Measurements from ENCODE around the gene IL36RN. TPM values are rescaled to one million over a fixed set of nuclear protein-coding genes. Genes with fewer than 3 reads are reported as not detected.
"Not testable (repeated sequence)": the region's sequence is repeated elsewhere in the genome, so short reads cannot be mapped to it uniquely, and the experiment has no call there.

IL36RN gene
- total RNA-seq, 1 experiment from 2014 or later = not detected

DNA sequence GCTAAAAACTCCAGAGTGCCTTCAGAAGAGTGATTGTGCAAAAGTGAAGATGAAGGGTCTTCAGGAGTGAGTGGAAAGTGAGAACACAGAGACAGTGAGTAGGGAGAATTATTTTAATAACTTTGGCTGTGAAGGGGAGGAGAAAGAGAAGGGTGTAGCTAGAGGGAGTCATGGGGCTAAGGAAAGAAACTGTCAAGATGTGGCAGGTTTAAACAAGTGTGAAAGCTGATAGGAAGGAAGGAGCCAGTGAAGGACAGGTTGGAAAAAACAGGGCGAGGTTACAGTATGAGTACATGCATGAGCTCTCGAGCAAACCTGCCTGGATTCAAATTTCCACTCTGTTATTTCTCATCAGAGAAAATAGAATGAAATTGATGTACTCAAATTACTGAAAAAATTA lies 26.5 kb downstream of the IL36RN start:
- Histone ChIP-seq H3K4me1 (replicated peaks) (no peaks in the 10 kb centered on the region), H3K27me3 (replicated peaks) (0 out of 2 replicates have a peak, but pooled peaks cover 8% of the 10 kb centered on the region), H3K36me3 (no peaks in the 10 kb centered on the region), H3K4me3 (no peak overlapping the region), H3K27ac (no peak overlapping the region), H3K9me3 (replicated peaks) (no peaks in the 10 kb centered on the region)
- DNase-seq (ENCODE audit: low read depth in 1 of 2, low spot score in 2 of 2) = no peak

DNA sequence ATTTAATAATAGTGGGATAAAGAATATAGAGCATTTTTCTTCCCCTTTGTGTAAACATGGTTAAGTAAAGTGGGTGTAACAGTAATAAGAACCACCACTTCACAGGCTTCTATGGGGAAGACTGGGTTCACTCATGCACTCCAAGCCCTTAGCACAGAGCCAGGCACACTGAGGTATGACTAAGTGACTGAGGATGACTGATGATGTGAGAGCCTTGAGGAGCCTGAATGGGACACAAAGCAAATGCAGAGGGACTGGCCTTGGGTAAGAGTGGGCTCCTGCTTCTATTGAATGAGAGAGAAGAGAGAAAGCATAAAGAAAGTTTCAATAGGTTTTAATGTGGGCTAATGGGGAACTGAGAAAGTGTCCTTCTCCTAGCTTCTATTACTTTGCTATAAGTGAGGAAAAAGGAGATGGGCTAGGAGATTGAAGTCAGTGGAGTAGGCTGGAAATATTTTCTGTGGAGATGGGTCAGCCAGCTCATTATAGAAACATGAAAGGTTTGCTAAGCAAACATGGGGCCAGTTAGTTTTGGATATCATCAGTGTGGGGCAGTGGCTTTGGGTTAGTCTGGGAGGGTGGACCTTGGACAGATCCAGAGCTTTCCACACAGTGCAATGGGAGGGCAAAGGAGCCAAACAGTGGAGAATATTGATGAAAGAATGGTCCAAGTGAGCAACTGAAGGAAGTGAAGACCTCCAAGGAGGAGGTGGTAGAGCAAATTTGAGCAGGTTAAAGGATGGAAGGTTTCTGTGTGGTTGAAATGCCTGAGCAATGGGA lies 29.4 kb downstream of the IL36RN start:
- Histone ChIP-seq H3K27me3 (replicated peaks) (peaks cover 8% of the 10 kb centered on the region; the same call in 1 of the 2 replicates), H3K36me3 (no peaks in the 10 kb centered on the region), H3K27ac (no peak overlapping the region), H3K9me3 (replicated peaks) (no peaks in the 10 kb centered on the region), H3K4me3 (no peak overlapping the region), H3K4me1 (replicated peaks) (no peaks in the 10 kb centered on the region)
- no peak for DNase-seq (ENCODE audit: low read depth in 1 of 2, low spot score in 2 of 2)

DNA sequence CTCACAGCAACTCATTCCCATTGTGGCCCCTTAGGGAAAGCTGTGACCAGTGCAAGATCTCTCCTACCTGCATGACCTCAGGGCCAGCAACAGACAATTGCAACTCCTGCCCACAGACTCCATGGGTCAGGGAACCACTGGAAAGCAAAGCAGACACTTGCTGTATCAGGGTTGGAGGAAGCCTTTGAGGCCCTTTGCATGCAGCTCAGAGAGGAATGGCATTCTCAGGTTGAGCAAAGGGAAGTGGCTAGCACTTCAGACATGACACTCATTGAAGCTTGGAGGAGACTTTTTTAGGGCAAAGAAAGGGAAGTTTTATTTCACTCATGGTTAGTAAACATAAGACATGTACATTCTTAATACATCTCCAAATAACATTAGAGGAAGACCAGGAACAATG lies 30.9 kb downstream of the IL36RN start:
- H3K4me1 ChIP-seq (replicated peaks) = no peaks in the 10 kb centered on the region
- H3K36me3 ChIP-seq = no peaks in the 10 kb centered on the region

DNA sequence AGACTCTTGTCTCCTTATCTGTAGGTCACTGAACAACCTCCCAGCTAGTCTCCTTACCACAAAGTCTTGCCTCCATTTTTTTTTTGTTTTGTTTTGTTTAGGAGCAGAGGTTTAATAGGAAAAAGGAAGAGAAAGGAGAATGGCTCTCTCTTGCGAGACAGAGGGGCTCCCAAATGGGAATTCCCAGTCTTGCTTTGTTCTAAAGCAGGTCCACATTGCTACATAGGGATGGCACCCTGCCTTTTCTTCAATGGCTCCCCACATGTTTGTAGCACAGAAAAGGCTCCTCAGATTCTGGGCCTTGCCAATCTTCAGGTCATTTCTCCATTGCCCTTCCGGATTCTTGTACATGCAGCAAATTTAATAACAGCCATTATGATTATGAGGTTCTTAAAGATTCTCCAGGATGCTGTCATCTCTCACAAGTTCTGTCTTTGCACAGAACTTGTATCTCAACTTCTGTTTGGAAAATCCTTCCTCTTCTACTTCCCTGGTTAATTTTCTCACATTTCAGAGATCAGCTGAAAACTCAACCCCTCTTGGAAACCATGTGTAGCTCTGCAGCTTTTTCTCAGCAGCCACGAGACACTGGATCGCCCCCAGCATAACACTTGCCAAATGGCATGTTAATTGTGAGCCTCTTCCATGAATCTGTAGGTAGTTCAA lies 32.4 kb downstream of the IL36RN start:
- Histone ChIP-seq H3K9me3 (replicated peaks) (no peaks in the 10 kb centered on the region), H3K27ac (no peak overlapping the region), H3K4me3 (no peak overlapping the region), H3K27me3 (replicated peaks) (no peaks in the 10 kb centered on the region; the same call in 1 of the 2 replicates), H3K4me1 (replicated peaks) (no peaks in the 10 kb centered on the region), H3K36me3 (no peaks in the 10 kb centered on the region)
- no peak for DNase-seq (ENCODE audit: low read depth in 1 of 2, low spot score in 2 of 2)

More for the DNA sequence above, 30.9 kb downstream of the IL36RN start:
- Histone ChIP-seq H3K4me3 (no peak overlapping the region), H3K27ac (no peak overlapping the region), H3K9me3 (replicated peaks) (no peaks in the 10 kb centered on the region), H3K27me3 (replicated peaks) (peaks cover 4% of the 10 kb centered on the region; the same call in 1 of the 2 replicates)
- no peak for DNase-seq (ENCODE audit: low read depth in 1 of 2, low spot score in 2 of 2)

DNA sequence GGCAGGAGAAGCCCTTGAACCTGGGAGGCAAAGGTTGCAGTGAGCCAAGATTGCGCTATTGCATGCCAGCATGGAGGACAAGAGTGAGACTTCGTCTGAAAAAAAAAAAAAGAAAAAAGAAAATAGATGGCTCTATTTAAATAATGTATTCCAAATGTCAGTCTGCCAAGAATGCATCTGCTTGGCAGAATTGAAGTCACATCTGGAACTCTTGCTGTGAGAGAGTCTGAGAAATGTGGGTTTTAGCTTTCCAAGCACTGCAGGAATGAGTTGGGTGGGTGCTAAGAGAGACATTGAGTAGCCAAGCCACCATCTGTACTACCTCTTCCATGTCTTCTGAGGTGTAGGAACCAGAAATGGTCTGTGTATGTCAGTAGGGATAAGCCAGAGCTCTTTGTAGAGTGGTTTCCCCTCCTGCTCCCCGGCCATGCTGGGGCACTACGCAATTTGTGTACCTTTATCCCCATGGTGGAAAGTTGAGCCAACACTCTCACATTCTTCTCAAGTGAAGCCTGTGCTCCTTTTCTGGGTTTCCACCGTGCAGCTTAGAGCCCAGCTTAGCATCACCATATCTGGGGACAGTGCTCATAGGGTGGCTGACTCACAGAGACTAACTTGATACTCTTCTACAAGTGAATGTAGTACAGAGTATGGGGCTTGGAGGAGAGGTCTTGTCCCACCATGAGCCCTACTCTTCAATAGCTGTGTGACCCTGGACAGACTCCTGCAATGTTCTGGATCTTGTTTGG lies 34.0 kb downstream of the IL36RN start:
- Histone ChIP-seq H3K27me3 (replicated peaks) (no peaks in the 10 kb centered on the region; the same call in 1 of the 2 replicates), H3K36me3 (no peaks in the 10 kb centered on the region), H3K27ac (no peak overlapping the region), H3K4me1 (replicated peaks) (no peaks in the 10 kb centered on the region), H3K4me3 (no peak overlapping the region), H3K9me3 (replicated peaks) (no peaks in the 10 kb centered on the region)
- no peak for DNase-seq (ENCODE audit: low read depth in 1 of 2, low spot score in 2 of 2)

DNA sequence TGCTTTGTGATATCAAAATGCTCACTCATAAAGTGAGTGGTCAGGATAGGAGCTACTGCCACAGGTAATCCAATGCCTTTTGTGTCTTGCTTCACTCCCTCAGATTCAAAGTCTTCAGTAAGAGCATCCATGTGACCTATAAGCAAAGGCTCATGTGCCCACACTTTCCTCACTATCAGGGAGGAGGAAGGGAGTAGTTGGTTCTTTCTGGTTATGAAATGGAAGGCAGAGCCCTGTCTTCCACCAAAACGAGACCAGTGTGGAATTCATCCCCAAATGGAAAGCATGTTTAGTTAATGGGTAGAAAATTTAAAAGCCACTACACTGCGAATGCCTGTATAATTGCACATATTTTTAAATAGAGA lies 34.6 kb downstream of the IL36RN start:
- Histone ChIP-seq H3K9me3 (replicated peaks) (no peaks in the 10 kb centered on the region), H3K27me3 (replicated peaks) (no peaks in the 10 kb centered on the region; the same call in 1 of the 2 replicates)

DNA sequence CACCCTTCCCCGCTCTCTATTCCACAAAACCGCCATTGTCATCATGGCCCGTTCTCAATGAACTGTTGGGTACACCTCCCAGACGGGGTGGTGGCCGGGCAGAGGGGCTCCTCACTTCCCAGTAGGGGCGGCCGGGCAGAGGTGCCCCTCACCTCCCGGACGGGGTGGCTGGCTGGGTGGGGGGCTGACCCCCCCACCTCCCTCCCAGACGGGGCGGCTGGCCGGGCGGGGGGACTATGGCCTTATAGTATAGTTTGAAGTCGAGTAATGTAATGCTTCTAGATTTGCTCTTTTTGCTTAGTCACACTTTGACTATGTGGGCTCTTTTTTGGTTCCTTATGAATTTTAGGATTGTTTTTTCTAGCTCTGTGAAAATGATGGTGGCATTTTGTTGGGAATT lies 37.3 kb downstream of the IL36RN start:
- not testable (repeated sequence) for H3K4me1 ChIP-seq (replicated peaks); H3K4me3 ChIP-seq

More for the DNA sequence above, 34.6 kb downstream of the IL36RN start:
- DNase-seq (ENCODE audit: low read depth in 1 of 2, low spot score in 2 of 2) = no peak
- no peaks in the 10 kb centered on the region for H3K36me3 ChIP-seq
- no peaks in the 10 kb centered on the region for H3K4me1 ChIP-seq (replicated peaks)
- no peak overlapping the region for H3K4me3 ChIP-seq
- no peak overlapping the region for H3K27ac ChIP-seq

DNA sequence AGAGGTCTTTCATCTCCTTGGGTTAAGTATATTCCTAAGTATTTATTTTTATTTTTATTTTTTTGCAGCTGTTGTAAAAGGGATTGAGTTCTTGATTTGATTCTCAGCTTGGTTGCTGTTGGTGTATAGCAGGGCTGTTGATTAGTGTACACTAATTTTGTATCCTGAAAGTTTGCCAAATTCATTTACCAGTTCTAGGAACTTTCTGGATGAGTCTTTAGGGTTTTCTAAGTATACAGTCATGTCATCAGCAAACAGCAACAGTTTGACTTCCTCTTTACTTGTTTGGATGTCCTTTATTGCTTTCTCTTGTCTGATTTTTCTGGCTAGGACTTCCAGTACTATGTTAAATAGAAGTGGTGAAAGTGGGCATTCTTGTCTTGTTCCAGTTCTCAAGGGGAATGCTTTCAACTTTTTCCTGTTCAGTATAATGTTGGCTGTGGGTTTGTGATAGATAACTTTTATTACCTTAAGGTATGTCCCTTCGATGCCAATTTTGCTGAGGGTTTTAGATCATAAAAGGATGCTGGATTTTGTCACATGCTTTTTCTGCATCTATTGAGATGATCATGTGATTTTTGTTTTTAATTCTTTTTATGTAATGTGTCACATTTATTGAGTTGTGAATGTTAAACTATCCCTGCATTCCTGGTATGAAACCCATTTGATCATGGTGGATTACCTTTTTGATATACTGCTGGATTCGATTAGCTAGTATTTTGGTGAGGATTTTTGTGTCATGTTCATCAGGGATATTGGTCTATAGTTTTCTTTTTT lies 38.0 kb downstream of the IL36RN start:
- not testable (repeated sequence) for H3K9me3 ChIP-seq (replicated peaks); H3K4me1 ChIP-seq (replicated peaks); DNase-seq (ENCODE audit: low read depth in 1 of 2, low spot score in 2 of 2); H3K27me3 ChIP-seq (replicated peaks); H3K27ac ChIP-seq; H3K36me3 ChIP-seq; H3K4me3 ChIP-seq

More for the DNA sequence above, 37.3 kb downstream of the IL36RN start:
- not testable (repeated sequence) for H3K36me3 ChIP-seq; H3K9me3 ChIP-seq (replicated peaks); H3K27me3 ChIP-seq (replicated peaks); DNase-seq (ENCODE audit: low read depth in 1 of 2, low spot score in 2 of 2); H3K27ac ChIP-seq

DNA sequence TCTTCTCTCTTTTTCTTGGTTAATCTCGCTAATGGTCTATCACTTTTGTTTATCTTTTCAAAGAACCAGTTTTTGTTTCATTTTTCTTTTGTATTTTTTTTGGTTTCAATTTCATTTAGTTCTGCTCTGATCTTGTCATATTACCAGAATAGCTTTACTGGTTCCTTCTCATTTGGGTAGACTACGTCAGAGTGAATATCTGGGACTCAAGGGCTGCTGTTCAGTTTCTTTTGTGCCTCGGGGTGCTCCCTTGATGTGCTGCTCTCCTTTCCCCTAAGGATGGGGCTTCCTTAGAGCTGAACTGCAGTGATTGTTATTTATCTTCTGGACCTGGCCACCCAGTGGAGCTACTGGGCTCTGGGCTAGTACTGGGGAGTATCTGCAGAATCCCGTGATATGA lies 39.0 kb downstream of the IL36RN start:
- H3K9me3 ChIP-seq (replicated peaks) = no peaks in the 10 kb centered on the region
- no peak for DNase-seq (ENCODE audit: low read depth in 1 of 2, low spot score in 2 of 2)
- no peaks in the 10 kb centered on the region for H3K36me3 ChIP-seq
- no peak overlapping the region for H3K27ac ChIP-seq
- no peak overlapping the region for H3K4me3 ChIP-seq
- no peaks in the 10 kb centered on the region for H3K4me1 ChIP-seq (replicated peaks)
- H3K27me3 ChIP-seq (replicated peaks) = no peaks in the 10 kb centered on the region; the same call in 1 of the 2 replicates

DNA sequence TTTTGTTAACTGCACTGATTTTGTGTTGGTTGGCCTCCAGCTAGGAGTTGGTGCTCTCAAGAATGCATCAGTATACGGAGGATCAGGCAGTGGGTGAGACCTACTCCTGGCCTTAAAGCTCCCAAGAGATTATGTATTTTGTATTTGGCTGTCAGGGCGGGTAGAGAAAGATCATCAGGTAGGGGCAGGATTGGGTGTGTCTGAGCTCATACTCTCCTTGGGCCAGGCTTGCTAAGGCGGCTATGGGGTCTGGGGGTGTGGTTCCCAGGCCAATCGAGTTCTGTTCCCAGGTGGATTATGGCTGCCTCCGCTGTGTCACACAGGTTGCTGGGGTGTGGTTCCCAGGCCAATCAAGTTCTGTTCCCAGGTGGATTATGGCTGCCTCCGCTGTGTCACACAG lies 39.5 kb downstream of the IL36RN start:
- Histone ChIP-seq H3K27ac (no peak overlapping the region), H3K4me3 (no peak overlapping the region), H3K36me3 (no peaks in the 10 kb centered on the region), H3K4me1 (replicated peaks) (no peaks in the 10 kb centered on the region), H3K27me3 (replicated peaks) (no peaks in the 10 kb centered on the region), H3K9me3 (replicated peaks) (no peaks in the 10 kb centered on the region)
- no peak for DNase-seq (ENCODE audit: low read depth in 1 of 2, low spot score in 2 of 2)

DNA sequence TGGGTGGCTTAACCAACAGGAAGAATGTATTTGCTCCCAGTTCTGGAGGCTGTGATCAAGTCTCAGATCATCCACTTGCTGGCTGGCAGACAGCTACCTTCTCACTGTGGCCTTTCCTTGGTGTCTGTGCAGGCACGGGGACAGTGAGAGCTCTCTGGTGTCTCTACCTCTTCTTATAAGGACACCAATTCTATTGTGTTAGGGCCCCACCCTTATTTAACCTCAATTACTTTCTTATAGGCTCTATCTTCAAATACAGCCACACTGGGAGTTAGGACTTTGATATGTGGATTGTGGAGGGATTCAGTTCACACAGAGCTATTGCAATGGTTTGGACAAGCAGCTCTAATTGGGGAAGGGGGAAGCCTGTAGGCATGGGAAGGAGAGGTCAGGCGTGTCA lies 43.1 kb downstream of the IL36RN start:
- 0 out of 2 replicates have a peak, but pooled peaks cover 3% of the 10 kb centered on the region for H3K9me3 ChIP-seq (replicated peaks)
- no peaks in the 10 kb centered on the region for H3K36me3 ChIP-seq
- H3K27ac ChIP-seq = no peak overlapping the region
- H3K4me1 ChIP-seq (replicated peaks) = no peaks in the 10 kb centered on the region
- no peak overlapping the region for H3K4me3 ChIP-seq
- H3K27me3 ChIP-seq (replicated peaks) = 0 out of 2 replicates have a peak, but pooled peaks cover 3% of the 10 kb centered on the region
- no peak for DNase-seq (ENCODE audit: low read depth in 1 of 2, low spot score in 2 of 2)

DNA sequence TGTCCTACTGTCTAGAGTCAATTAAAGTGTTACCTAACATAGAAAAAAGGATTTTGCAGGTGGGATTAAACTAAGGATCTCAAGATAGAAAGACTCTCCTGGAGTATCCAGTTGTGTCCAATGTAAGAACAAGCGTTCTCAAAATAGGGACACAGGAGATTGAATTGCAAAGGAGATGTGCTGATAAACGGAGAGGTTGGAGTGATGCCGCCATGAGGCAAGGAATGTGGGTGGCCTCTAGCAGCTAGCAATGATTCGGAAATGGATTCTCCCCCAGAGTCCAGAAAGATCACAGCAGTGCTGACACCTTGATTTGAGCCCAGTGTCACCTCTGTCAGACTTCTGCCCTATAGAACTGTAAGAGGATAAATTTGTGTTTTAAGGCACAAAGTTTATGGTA lies 44.3 kb downstream of the IL36RN start:
- Histone ChIP-seq H3K27me3 (replicated peaks) (0 out of 2 replicates have a peak, but pooled peaks cover 3% of the 10 kb centered on the region), H3K27ac (no peak overlapping the region)
- no peak for DNase-seq (ENCODE audit: low read depth in 1 of 2, low spot score in 2 of 2)

DNA sequence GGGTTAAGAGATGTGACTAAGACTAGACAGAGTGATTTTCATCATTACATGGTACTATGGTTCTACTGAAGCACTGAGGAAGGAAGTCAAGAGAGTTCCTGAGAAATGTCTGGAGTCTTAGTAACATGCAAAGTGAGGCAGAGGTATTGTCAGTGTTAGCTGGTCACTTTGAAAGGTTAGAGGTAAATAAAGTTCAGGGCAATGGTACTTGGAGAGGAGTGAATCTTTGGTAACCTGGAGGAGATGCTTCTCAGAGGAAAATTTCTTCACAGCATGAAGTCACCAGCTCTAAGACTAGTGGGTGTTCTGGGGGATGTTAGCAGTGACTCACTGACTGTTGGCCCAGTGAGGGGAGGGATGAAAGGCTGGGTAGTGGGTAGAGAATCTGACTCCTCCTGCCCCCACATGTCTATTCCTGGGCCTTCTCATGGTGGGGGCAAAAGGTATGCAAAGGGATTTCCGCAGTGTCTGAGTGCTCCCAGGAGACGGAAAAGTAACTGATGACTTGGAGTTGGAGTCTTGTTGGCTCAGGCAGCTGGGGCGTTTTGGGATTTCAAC lies 45.1 kb downstream of the IL36RN start:
- H3K4me3 ChIP-seq = no peak overlapping the region
- no peak overlapping the region for H3K27ac ChIP-seq
- 0 out of 2 replicates have a peak, but pooled peaks cover 3% of the 10 kb centered on the region for H3K9me3 ChIP-seq (replicated peaks)
- 0 out of 2 replicates have a peak, but pooled peaks cover 3% of the 10 kb centered on the region for H3K27me3 ChIP-seq (replicated peaks)
- no peaks in the 10 kb centered on the region for H3K4me1 ChIP-seq (replicated peaks)
- no peaks in the 10 kb centered on the region for H3K36me3 ChIP-seq
- DNase-seq (ENCODE audit: low read depth in 1 of 2, low spot score in 2 of 2) = no peak

More for the DNA sequence above, 44.3 kb downstream of the IL36RN start:
- Histone ChIP-seq H3K4me3 (no peak overlapping the region), H3K4me1 (replicated peaks) (no peaks in the 10 kb centered on the region), H3K9me3 (replicated peaks) (0 out of 2 replicates have a peak, but pooled peaks cover 3% of the 10 kb centered on the region), H3K36me3 (no peaks in the 10 kb centered on the region)
